OCI-LY7 (cell line): ENCODE measurements around the gene KCNQ1.

Experiments used
- CTCF ChIP-seq: fragments of 200-600 bp; sonication (generic); conservative IDR thresholded peaks from 2 replicates; pipeline ENCODE4 v1.5.1; 2014; ENCODE audit warnings: mild to moderate bottlenecking, antibody characterized with exemption, low read length, moderate library complexity, mixed read lengths
- EZH2phosphoT487 ChIP-seq: fragments of 200-600 bp; sonication (generic); IDR thresholded peaks from 2 replicates; pipeline ENCODE4 v1.6.1; 2018; ENCODE audit warnings: low read depth, borderline replicate concordance, mild to moderate bottlenecking, mixed run types, antibody characterized with exemption, low read length, moderate library complexity, mixed read lengths

GRCh38 chr11:2651826-2652271 is 207.0 kb downstream of the KCNQ1 start:
- TF ChIP-seq CTCF (no peak), EZH2phosphoT487 (no peak)
